Panc1 (cell line): ENCODE measurements around the gene MOB1B. TPM values are rescaled to one million over a fixed set of nuclear protein-coding genes. Genes with fewer than 3 reads are reported as not detected.

Experiments
- ATAC-seq: fragments of 200-7000 bp; cut with Tn5 transposase; 2 replicates; pipeline ENCODE4 v1.9.1; 2020; ENCODE audit warnings: mild to moderate bottlenecking, moderate library complexity
- BruUV-seq: library from RNA; stranded (reverse); fragments of 400-500 nt; replicated peaks from 2 replicates; lab custom pipeline; 2021; lab: Mats Ljungman, UMichigan
- CTCF ChIA-PET: fragments of 300-600 bp; sonication (Branson Sonifier 250); formaldehyde crosslinking; loops from one replicate; lab custom pipeline; 2022; ENCODE audit warnings: antibody characterized with exemption; lab: Charles Lee
- POLR2A ChIA-PET: fragments of 300-600 bp; sonication (Branson Sonifier 250); formaldehyde crosslinking; loops from one replicate; lab custom pipeline; 2022; ENCODE audit warnings: antibody characterized with exemption; lab: Charles Lee
- DNase-seq: peaks from one replicate; pipeline ENCODE4 v3.0.0-alpha.2; 2010; ENCODE audit warnings: low read depth, low spot score
- H3K27ac ChIP-seq: 2 replicates; pipeline ENCODE4 v1.5.1; 2011; ENCODE audit warnings: mild to moderate bottlenecking, low read length, inconsistent platforms
- H3K27me3 ChIP-seq: fragments of 200-500 bp; sonication (Bioruptor generic); 2 replicates; pipeline ENCODE4 v1.6.0; 2014; ENCODE audit warnings: low read length, inconsistent platforms; ENCODE audit not compliant: control insufficient read depth, insufficient read depth
- H3K36me3 ChIP-seq: fragments of 200-500 bp; sonication (Bioruptor generic); 2 replicates; pipeline ENCODE4 v1.5.1; 2014; ENCODE audit warnings: inconsistent platforms, mild to moderate bottlenecking, low read length, moderate library complexity; ENCODE audit not compliant: control insufficient read depth, insufficient read depth
- H3K4me1 ChIP-seq: 2 replicates; pipeline ENCODE4 v1.5.1; 2011; ENCODE audit warnings: inconsistent platforms, mild to moderate bottlenecking, low read length, moderate library complexity; ENCODE audit not compliant: control insufficient read depth, insufficient read depth
- H3K4me3 ChIP-seq, 2 experiments: 2 replicates each; pipeline ENCODE4 v1.5.1; 2011 to 2012; ENCODE audit warnings: low read depth in 2 of 2, low read length in 2 of 2, mild to moderate bottlenecking in 2 of 2, inconsistent platforms in 1 of 2, moderate library complexity in 1 of 2
- H3K9me3 ChIP-seq: fragments of 200-500 bp; sonication (Bioruptor generic); 2 replicates; pipeline ENCODE4 v1.5.1; 2014; ENCODE audit warnings: low read depth, mild to moderate bottlenecking, inconsistent platforms, low read length, moderate library complexity; ENCODE audit not compliant: control insufficient read depth, insufficient read depth
- CTCF ChIP-seq: fragments of 450-650 bp; IDR thresholded peaks from 2 replicates; pipeline ENCODE4 v1.5.1; 2017; ENCODE audit warnings: mild to moderate bottlenecking
- POLR2AphosphoS5 ChIP-seq: IDR thresholded peaks from 2 replicates; pipeline ENCODE4 v1.6.1; 2012; ENCODE audit warnings: mild to moderate bottlenecking, low read depth, low read length, moderate library complexity
- SIN3A ChIP-seq: IDR thresholded peaks from 2 replicates; pipeline ENCODE4 v1.6.1; 2012; ENCODE audit warnings: low read depth, mild to moderate bottlenecking, low read length, moderate library complexity, borderline replicate concordance; ENCODE audit not compliant: insufficient read depth
- TCF7L2 ChIP-seq: IDR thresholded peaks from 2 replicates; pipeline ENCODE4 v1.6.1; 2011; ENCODE audit warnings: mild to moderate bottlenecking, low read depth, low read length, inconsistent platforms
- in situ Hi-C: cut with HindIII; loops from 2 replicates; pipeline ENCODE4 v1.10.0; 2016; ENCODE audit warnings: low sequenced_read_pairs, low pct_unique_long_range_greater_than_20kb
- intact Hi-C: fragments of 100-400 bp; cut with micrococcal nuclease; formaldehyde crosslinking; loops from one replicate; pipeline ENCODE4 v1.10.0; 2022; ENCODE audit not compliant: unreplicated experiment
- total RNA-seq: library from RNA; stranded (reverse); gene quantifications from one replicate; pipeline ENCODE4 v1.2.1, GENCODE V29; 2021; ENCODE audit not compliant: unreplicated experiment
- TF ChIP-seq, protein P1 (sequence below), 2 experiments: IDR thresholded peaks; 2 replicates each; pipeline ENCODE4 v1.6.1; 2011 to 2012; ENCODE audit warnings: low read depth in 2 of 2, control low read depth in 1 of 2, low read length in 1 of 2, mild to moderate bottlenecking in 1 of 2, moderate library complexity in 1 of 2; ENCODE audit not compliant: insufficient read depth in 1 of 2

MOB1B gene
- total RNA-seq, 1 experiment from 2014 or later, result 20.1 TPM

DNA sequence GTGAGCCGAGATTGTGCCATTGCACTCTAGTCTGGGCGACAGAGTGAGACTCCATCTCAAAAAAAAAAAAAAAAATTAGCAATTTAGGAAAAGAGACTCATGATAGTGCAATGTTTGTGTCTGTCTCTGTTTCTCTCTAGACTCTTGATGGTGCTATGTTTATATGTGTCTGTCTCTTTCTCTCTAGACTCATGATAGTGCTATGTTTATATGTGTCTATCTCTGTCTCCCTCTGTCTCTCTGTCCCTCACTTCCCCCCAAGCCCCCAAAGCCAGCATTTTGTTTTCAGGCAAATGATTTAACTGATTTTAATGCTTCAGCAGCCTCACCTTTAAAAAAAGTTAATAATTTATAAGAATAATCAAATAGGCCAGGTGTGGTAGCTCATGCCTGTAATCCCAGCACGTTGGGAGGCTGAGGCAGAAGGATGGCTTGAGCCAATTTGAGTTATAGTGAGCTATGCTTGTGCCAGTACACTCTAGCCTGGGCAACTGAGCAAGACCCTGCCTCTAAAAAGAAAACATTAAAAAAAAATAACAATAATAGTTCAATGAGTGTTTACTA, 6.9 kb downstream of the MOB1B start:
- H3K4me1 ChIP-seq, result peaks cover 3% of the 10 kb centered on the region
- intact Hi-C loops (no loop called here), in situ Hi-C loops (no loop called here)
- no peaks in the 10 kb centered on the region; the same call in 1 of the 2 replicates for H3K36me3 ChIP-seq
- H3K4me3 ChIP-seq, result no peak overlapping the region
- BruUV-seq, result no TSS peak
- no peak for ATAC-seq
- DNase-seq, result no peak
- no peaks in the 10 kb centered on the region for H3K9me3 ChIP-seq
- TF ChIP-seq CTCF, result no peak
- TF ChIP-seq, protein P1, sequence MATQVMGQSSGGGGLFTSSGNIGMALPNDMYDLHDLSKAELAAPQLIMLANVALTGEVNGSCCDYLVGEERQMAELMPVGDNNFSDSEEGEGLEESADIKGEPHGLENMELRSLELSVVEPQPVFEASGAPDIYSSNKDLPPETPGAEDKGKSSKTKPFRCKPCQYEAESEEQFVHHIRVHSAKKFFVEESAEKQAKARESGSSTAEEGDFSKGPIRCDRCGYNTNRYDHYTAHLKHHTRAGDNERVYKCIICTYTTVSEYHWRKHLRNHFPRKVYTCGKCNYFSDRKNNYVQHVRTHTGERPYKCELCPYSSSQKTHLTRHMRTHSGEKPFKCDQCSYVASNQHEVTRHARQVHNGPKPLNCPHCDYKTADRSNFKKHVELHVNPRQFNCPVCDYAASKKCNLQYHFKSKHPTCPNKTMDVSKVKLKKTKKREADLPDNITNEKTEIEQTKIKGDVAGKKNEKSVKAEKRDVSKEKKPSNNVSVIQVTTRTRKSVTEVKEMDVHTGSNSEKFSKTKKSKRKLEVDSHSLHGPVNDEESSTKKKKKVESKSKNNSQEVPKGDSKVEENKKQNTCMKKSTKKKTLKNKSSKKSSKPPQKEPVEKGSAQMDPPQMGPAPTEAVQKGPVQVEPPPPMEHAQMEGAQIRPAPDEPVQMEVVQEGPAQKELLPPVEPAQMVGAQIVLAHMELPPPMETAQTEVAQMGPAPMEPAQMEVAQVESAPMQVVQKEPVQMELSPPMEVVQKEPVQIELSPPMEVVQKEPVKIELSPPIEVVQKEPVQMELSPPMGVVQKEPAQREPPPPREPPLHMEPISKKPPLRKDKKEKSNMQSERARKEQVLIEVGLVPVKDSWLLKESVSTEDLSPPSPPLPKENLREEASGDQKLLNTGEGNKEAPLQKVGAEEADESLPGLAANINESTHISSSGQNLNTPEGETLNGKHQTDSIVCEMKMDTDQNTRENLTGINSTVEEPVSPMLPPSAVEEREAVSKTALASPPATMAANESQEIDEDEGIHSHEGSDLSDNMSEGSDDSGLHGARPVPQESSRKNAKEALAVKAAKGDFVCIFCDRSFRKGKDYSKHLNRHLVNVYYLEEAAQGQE (IDR thresholded peaks at IDR 0.05; ENCODE audit: insufficient read depth in 1 of 2, low read depth in 2 of 2, low read length in 1 of 2), result no peak
- no peak for TF ChIP-seq TCF7L2
- no peak for TF ChIP-seq SIN3A
- TF ChIP-seq POLR2AphosphoS5, result no peak
- POLR2A ChIA-PET, result no interaction called here
- H3K27me3 ChIP-seq, result no peaks in the 10 kb centered on the region
- CTCF ChIA-PET, result interaction anchor here (0.6 kb wide), 1 partner anchor 70 kb away, joined by 5 read pairs; no protein-coding TSS in a partner anchor
- no peak overlapping the region for H3K27ac ChIP-seq

DNA sequence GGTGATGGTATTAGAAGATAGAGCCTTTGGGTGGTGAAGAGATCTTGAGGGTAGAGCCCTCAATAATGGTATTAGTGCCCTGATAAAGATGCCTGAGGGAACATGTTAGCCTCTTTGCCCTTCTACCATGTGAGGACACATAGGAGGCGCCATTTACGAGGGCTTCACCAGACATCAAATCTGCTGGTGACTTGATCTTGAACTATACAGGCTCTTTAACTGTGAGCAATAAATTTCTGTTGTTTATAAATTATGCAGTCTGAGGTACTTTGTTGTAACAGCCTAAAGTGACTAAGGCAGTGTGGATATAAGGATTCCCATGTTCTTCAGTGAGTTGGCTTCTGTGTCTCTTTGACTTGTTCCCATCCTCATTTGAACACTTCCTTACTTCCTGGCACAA, 11.8 kb downstream of the MOB1B start:
- ChIA-PET POLR2A (no interaction called here), CTCF (no interaction called here)
- DNase-seq (no peak), ATAC-seq (no peak)
- H3K4me1 ChIP-seq, result peaks cover 17% of the 10 kb centered on the region
- H3K27me3 ChIP-seq, result no peaks in the 10 kb centered on the region
- no peaks in the 10 kb centered on the region for H3K9me3 ChIP-seq
- BruUV-seq, result no TSS peak
- TF ChIP-seq, protein P1 (IDR thresholded peaks at IDR 0.05; ENCODE audit: insufficient read depth in 1 of 2, low read depth in 2 of 2, low read length in 1 of 2), result no peak
- no peak for TF ChIP-seq POLR2AphosphoS5
- TF ChIP-seq CTCF, result no peak
- no peak for TF ChIP-seq TCF7L2
- TF ChIP-seq SIN3A, result no peak
- no peaks in the 10 kb centered on the region for H3K36me3 ChIP-seq
- no peak overlapping the region for H3K4me3 ChIP-seq
- in situ Hi-C loops, result no loop called here
- intact Hi-C loops, result no loop called here
- H3K27ac ChIP-seq, result no peak overlapping the region
